MM.1S (cell line): ENCODE measurements around the gene GCLM.

ENCODE experiments used
- DNase-seq: peaks from one replicate; pipeline ENCODE4 v3.0.0-alpha.2; 2015
- H2AFZ ChIP-seq: fragments of 300-600 bp; sonication (generic); 2 replicates; pipeline ENCODE4 v1.6.0; 2016; ENCODE audit warnings: antibody characterized with exemption, low read length
- H3F3A ChIP-seq: fragments of 300-600 bp; sonication (generic); 2 replicates; pipeline ENCODE4 v1.6.1; 2016; ENCODE audit warnings: mild to moderate bottlenecking, antibody characterized with exemption, low read length, moderate library complexity, mixed read lengths; ENCODE audit not compliant: insufficient read depth
- H3K27ac ChIP-seq: fragments of 300-600 bp; sonication (generic); 2 replicates; pipeline ENCODE4 v1.5.1; 2016; ENCODE audit warnings: mild to moderate bottlenecking, low read length
- H3K27me3 ChIP-seq: fragments of 300-600 bp; sonication (generic); replicated peaks from 2 replicates; pipeline ENCODE4 v1.6.0; 2016; ENCODE audit warnings: low read length; ENCODE audit not compliant: insufficient read depth
- H3K36me3 ChIP-seq: fragments of 300-600 bp; sonication (generic); replicated peaks from 2 replicates; pipeline ENCODE4 v1.6.1; 2016; ENCODE audit warnings: mild to moderate bottlenecking, low read length, mixed read lengths; ENCODE audit not compliant: insufficient read depth
- H3K4me1 ChIP-seq: fragments of 300-600 bp; sonication (generic); 2 replicates; pipeline ENCODE4 v1.6.1; 2016; ENCODE audit warnings: low read length, mixed read lengths
- H3K4me2 ChIP-seq: fragments of 300-600 bp; sonication (generic); 2 replicates; pipeline ENCODE4 v1.6.0; 2016; ENCODE audit warnings: low read depth, low read length
- H3K4me3 ChIP-seq: fragments of 300-600 bp; sonication (generic); 2 replicates; pipeline ENCODE4 v1.5.1; 2016; ENCODE audit warnings: low read length, mixed read lengths
- H3K79me2 ChIP-seq: fragments of 300-600 bp; sonication (generic); 2 replicates; pipeline ENCODE4 v1.6.1; 2016; ENCODE audit warnings: mixed run types, low read length, mixed read lengths
- H3K9ac ChIP-seq: fragments of 300-600 bp; sonication (generic); 2 replicates; pipeline ENCODE4 v1.6.1; 2016; ENCODE audit warnings: low read length, mixed read lengths
- H3K9me2 ChIP-seq: fragments of 300-600 bp; sonication (generic); replicated peaks from 2 replicates; pipeline ENCODE4 v1.6.1; 2016; ENCODE audit warnings: mild to moderate bottlenecking, low read length, mixed read lengths; ENCODE audit not compliant: insufficient read depth
- H3K9me3 ChIP-seq: fragments of 300-600 bp; sonication (generic); replicated peaks from 2 replicates; pipeline ENCODE4 v1.6.1; 2016; ENCODE audit warnings: mild to moderate bottlenecking, low read length, mixed read lengths; ENCODE audit not compliant: insufficient read depth
- H4K20me1 ChIP-seq: fragments of 300-600 bp; sonication (generic); 2 replicates; pipeline ENCODE4 v1.6.1; 2016; ENCODE audit warnings: mild to moderate bottlenecking, low read length, moderate library complexity, mixed read lengths; ENCODE audit not compliant: insufficient read depth
- EZH2 ChIP-seq: fragments of 300-600 bp; sonication (generic); optimal IDR thresholded peaks from 2 replicates; pipeline ENCODE3; 2017; ENCODE audit warnings: low read depth, mild to moderate bottlenecking, antibody characterized with exemption, low read length, mixed read lengths
- EZH2phosphoT487 ChIP-seq: fragments of 300-600 bp; sonication (generic); IDR thresholded peaks from 2 replicates; pipeline ENCODE4 v1.6.1; 2018; ENCODE audit warnings: antibody characterized with exemption, low read length
- TF ChIP-seq, protein P1 (sequence below): fragments of 300-600 bp; sonication (generic); IDR thresholded peaks from 2 replicates; pipeline ENCODE4 v1.5.1; 2016; ENCODE audit warnings: antibody characterized with exemption, low read length, mixed read lengths

The GCLM gene

DNA sequence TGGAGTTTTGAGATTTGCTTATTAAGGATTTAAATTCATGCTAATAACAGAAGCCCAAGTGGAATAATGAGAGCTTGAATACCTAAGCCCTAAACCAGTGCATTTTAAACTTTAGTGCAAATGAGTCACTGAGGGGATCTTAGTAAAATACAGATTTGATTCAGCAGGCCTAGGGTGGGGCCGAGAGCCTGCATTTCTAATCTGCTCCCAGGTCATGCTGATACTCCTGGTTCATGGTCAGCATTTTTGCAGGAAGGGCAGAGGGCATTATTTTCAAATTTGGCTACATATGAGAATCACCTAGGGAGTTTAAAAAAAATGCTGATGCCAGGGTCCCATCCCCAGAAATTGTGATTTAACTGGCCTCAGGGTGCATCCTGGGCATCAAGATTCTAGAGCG, 69.5 kb downstream of the GCLM start:
- H3K9ac ChIP-seq: no peak overlapping the region
- no peak overlapping the region for H3K4me2 ChIP-seq
- no peak overlapping the region for H3K27ac ChIP-seq
- no peak overlapping the region for H2AFZ ChIP-seq
- H3K9me2 ChIP-seq: no peaks in the 10 kb centered on the region
- TF ChIP-seq EZH2 (no peak), EZH2phosphoT487 (no peak)
- TF ChIP-seq, protein P1, sequence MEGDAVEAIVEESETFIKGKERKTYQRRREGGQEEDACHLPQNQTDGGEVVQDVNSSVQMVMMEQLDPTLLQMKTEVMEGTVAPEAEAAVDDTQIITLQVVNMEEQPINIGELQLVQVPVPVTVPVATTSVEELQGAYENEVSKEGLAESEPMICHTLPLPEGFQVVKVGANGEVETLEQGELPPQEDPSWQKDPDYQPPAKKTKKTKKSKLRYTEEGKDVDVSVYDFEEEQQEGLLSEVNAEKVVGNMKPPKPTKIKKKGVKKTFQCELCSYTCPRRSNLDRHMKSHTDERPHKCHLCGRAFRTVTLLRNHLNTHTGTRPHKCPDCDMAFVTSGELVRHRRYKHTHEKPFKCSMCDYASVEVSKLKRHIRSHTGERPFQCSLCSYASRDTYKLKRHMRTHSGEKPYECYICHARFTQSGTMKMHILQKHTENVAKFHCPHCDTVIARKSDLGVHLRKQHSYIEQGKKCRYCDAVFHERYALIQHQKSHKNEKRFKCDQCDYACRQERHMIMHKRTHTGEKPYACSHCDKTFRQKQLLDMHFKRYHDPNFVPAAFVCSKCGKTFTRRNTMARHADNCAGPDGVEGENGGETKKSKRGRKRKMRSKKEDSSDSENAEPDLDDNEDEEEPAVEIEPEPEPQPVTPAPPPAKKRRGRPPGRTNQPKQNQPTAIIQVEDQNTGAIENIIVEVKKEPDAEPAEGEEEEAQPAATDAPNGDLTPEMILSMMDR: no peak
- H3F3A ChIP-seq: 0 out of 2 replicates have a peak, but pooled peaks cover under 1% of the 10 kb centered on the region
- H3K4me1 ChIP-seq: peaks cover 1% of the 10 kb centered on the region; the same call in 1 of the 2 replicates
- H3K9me3 ChIP-seq: no peaks in the 10 kb centered on the region
- no peaks in the 10 kb centered on the region for H3K79me2 ChIP-seq
- H3K4me3 ChIP-seq: no peak overlapping the region
- no peaks in the 10 kb centered on the region for H3K27me3 ChIP-seq
- H3K36me3 ChIP-seq: no peaks in the 10 kb centered on the region
- no peak for DNase-seq
- no peaks in the 10 kb centered on the region for H4K20me1 ChIP-seq

DNA sequence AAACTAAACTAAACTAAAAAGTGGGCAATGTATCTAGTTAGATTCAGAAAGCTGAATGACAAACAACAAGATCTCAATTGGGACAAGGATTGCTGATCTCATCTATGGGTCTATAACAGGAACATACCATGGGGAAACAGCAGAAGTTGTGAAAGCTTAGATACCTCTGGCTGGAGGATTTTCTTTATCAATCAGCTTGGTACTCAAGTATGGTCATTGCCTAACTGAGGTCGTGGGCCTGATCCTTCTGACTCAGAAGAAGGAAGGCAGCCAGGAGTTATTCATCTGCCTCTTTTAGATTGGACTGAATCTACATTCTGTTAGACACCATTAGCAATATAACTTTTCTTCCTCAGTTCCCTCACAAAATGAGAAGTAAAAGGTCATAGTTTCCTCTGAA, 69.9 kb downstream of the GCLM start:
- H3K9me3 ChIP-seq: no peaks in the 10 kb centered on the region
- TF ChIP-seq, protein P1: no peak
- TF ChIP-seq EZH2phosphoT487: no peak
- no peak for TF ChIP-seq EZH2
- no peaks in the 10 kb centered on the region for H3K4me1 ChIP-seq
- no peak overlapping the region for H3K9ac ChIP-seq
- no peak overlapping the region for H3K4me2 ChIP-seq
- H3K27me3 ChIP-seq: no peaks in the 10 kb centered on the region
- no peak for DNase-seq
- no peaks in the 10 kb centered on the region for H3F3A ChIP-seq
- no peaks in the 10 kb centered on the region for H3K36me3 ChIP-seq
- no peak overlapping the region for H3K27ac ChIP-seq
- H4K20me1 ChIP-seq: no peaks in the 10 kb centered on the region
- no peaks in the 10 kb centered on the region for H3K9me2 ChIP-seq
- H3K79me2 ChIP-seq: no peaks in the 10 kb centered on the region
- no peak overlapping the region for H3K4me3 ChIP-seq
- H2AFZ ChIP-seq: no peak overlapping the region

DNA sequence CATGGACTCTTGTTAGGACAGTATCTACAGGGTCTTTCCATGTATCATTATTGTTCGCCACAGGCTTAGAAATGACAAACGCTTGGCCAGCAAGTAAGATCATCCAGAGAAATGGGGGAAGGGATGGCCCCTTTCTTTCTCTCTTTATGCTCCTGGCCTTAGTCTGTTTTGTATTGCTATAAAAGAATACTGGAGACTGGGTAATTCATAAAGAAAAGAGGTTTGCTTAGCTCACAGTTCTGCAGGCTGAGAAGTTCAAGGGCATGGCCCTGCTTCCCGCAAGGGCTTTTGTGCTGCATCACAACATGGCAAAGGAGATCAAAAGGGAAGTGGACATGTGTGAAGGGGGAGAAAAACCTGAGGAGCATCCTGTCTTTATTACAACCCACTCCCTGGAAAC, 71.3 kb downstream of the GCLM start:
- Histone ChIP-seq H3K9me2 (no peaks in the 10 kb centered on the region), H3K4me3 (no peak overlapping the region), H3K36me3 (no peaks in the 10 kb centered on the region), H3K4me1 (no peaks in the 10 kb centered on the region), H3K27me3 (no peaks in the 10 kb centered on the region), H3K79me2 (no peaks in the 10 kb centered on the region), H3K9me3 (no peaks in the 10 kb centered on the region), H4K20me1 (no peaks in the 10 kb centered on the region), H2AFZ (no peak overlapping the region), H3K9ac (no peak overlapping the region), H3K4me2 (no peak overlapping the region), H3K27ac (no peak overlapping the region), H3F3A (no peaks in the 10 kb centered on the region)
- no peak for DNase-seq
- TF ChIP-seq EZH2: no peak
- TF ChIP-seq, protein P1: no peak
- TF ChIP-seq EZH2phosphoT487: no peak
